ENCODE data around the gene NCKAP5.

- no peak for TF ChIP-seq CTCF (IDR thresholded peaks at IDR 0.05; ENCODE audit: insufficient read depth, low read length)
- TF ChIP-seq REST (IDR thresholded peaks at IDR 0.05; ENCODE audit: insufficient replicate concordance, low read depth) = no peak
- TF ChIP-seq POLR2AphosphoS5 (IDR thresholded peaks at IDR 0.05; ENCODE audit: low read depth) = no peak
These were observed 121.0 kb downstream of the NCKAP5 start for GRCh38 chr2:133447303-133447702.

Measured in HL-60 (cell line).